Activated CD4-positive, alpha-beta T cell treated with anti-CD3 and anti-CD28 coated beads for 24 hours (primary cell): ENCODE measurements around the gene PLPPR3.
"Not testable (repeated sequence)": the region's sequence is repeated elsewhere in the genome, so short reads cannot be mapped to it uniquely, and the experiment has no call there.

Experiments used
- DNase-seq, 2 donors: peaks; one replicate each; pipeline ENCODE4 v3.0.0-alpha.2; 2020; ENCODE audit warnings: low read depth in 2 of 2

Gene PLPPR3

DNA sequence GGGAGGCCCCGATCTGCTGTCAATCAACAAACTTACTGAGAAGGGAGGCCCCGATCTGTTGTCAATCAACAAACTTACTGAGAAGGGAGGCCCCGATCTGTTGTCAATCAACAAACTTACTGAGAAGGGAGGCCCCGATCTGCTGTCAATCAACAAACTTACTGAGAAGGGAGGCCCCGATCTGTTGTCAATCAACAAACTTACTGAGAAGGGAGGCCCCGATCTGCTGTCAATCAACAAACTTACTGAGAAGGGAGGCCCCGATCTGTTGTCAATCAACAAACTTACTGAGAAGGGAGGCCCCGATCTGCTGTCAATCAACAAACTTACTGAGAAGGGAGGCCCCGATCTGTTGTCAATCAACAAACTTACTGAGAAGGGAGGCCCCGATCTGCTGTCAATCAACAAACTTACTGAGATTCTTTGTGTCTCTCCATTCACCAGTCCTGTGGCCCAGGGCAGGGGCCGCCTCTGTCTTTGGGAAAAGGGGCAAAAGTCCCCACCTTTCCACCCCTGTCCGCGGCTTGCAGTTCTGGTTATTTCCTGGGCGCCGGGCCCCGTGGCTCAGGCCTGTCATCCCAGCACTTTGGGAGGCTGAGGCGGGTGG lies 32.0 kb upstream of the PLPPR3 start:
- DNase-seq: not testable (repeated sequence)

DNA sequence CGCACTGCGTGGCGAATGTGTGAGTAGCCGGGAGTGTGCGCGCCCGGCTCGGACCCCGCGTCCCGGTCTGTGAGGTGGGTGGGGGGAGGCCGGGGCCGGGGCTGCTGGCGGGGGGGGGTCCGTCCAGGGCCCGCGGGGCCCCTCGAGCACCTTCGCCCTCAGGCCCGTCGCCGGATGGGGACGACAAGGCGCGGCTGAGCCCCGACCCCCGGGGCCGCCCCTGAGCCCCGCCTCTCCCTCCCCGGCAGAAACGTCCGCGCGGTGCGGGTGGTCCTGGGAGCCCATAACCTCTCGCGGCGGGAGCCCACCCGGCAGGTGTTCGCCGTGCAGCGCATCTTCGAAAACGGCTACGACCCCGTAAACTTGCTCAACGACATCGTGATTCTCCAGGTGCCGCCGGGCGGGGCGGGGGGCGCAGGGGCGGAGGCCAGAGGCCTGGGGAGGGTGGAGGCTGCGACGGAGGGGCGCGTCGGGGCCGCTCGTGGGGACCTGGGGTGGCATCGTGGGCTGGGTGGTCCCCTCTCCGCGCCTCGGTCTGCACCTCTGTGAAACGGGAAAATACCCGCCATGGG lies 31.3 kb upstream of the PLPPR3 start:
- DNase-seq: no peak

DNA sequence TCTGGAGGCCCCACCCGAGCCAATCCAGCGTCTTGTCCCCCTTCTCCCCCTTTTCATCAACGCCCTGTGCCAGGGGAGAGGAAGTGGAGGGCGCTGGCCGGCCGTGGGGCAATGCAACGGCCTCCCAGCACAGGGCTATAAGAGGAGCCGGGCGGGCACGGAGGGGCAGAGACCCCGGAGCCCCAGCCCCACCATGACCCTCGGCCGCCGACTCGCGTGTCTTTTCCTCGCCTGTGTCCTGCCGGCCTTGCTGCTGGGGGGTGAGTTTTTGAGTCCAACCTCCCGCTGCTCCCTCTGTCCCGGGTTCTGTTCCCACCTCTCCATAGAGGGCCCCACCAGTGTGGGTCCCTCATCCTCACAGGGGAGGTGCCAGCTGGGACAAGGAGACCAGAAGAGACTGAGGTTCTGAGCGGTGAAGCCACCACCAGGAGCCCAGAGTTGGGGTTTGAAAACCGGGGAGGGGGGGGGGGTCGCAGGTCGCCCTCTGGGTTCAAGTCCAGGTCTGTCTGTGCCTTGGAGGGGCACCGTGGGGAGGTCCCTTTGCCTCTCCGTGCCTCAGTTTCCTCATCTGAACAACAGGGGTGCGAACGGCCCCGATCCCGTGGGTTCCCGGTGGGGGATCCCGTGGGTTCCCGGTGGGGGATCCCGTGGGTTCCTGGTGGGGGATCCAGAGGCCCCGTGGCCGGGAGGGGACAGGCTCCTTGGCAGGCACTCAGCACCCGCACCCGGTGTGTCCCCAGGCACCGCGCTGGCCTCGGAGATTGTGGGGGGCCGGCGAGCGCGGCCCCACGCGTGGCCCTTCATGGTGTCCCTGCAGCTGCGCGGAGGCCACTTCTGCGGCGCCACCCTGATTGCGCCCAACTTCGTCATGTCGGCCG lies 30.6 kb upstream of the PLPPR3 start, which contains the start of gene ELANE:
ELANE (plus strand) TSS at position 168 of the 878 bp plus-strand sequence; CDS start at position 194, 26 bp downstream.
- no peak for DNase-seq

DNA sequence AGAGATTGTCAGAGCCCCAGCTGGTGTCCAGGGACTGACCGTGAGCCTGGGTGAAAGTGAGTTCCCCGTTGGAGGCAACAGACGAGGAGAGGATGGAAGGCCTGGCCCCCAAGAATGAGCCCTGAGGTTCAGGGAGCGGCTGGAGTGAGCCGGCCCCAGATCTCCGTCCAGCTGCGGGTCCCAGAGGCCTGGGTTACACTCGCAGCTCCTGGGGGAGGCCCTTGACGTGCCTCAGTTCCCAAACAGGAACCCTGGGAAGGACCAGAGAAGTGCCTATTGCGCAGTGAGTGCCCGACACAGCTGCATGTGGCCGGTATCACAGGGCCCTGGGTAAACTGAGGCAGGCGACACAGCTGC lies 29.2 kb upstream of the PLPPR3 start:
- no peak for DNase-seq

DNA sequence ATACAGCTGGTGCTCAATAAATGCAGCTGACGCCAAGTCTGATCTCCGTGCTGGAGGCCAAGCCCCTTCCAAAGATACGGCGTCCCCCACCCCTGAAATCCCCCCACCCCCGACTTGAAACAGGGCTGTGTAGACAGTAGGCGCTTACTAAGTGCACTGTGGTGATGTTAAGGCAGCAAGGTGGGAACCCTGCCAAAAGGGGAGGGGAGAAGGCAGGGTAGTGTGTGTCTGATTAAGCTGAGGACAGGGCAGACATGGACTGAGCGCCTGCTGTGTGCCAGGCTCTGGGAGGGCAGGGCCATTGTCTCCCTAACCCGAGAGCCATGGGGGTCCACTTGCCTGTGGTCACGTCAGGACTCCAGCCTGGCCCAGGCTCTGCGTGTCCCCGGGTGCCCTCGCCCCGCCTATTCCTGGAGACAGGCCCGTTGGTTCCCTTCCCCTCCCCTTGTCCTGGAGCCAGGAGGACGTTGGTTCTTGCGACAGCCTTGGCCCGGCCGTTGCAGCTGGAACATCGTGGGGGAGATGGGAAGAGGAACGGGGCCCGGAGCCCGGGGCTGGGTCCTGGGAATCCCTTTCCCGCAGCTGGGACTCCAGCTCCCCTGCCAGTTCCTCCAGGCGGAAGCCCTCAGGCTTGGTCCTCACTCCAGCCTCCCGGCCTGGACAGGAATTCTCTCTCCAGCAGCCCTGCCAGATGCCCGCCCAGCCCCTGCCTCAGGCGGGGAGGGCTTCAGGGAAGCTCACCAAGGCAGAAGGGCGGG lies 28.6 kb upstream of the PLPPR3 start:
- DNase-seq: no peak

DNA sequence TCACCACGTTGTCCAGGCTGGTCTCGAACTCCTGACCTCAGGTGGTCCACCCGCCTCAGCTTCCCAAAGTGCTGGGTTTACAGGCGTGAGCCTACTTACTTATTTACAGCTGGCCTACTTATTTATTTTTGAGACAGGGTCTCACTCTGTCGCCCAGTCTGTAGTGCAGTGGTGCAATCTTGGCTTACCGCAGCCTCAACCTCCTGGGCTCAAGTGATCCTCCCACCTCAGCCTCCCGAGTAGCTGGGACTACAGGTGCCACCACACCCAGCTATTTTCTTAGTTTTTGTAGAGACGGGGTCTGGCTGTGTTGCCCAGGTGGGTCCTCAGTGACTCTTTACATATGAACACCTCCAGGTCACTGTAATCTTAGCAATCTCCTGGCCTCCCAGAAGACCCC lies 27.4 kb upstream of the PLPPR3 start:
- DNase-seq: not testable (repeated sequence)

DNA sequence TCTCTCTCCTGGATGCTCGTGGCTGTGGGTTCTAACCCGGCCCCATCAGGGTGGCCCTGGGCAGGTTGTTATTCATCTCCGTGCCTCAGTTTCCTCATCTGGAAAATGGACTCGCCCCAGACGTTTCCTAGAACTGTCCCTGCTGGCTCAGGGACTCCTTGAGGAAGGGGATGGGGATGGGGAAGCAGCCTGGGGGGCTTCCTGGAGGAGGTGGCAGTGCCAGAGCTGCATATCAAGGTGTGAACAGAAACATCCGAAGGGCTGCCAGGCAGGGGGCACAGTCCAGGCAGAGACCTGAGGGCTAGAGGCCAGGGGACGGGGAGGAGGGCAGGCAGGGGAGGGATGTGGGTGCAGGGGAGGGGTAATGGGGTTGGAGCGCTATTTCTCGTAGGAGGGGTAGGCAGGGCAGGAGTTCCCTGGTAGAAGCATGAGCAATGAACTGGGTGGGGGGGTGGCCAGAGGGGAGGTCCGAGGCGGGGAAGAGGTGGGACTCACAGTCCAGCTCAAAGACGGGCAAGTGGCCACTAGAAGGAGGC lies 26.7 kb upstream of the PLPPR3 start:
- DNase-seq: no peak

DNA sequence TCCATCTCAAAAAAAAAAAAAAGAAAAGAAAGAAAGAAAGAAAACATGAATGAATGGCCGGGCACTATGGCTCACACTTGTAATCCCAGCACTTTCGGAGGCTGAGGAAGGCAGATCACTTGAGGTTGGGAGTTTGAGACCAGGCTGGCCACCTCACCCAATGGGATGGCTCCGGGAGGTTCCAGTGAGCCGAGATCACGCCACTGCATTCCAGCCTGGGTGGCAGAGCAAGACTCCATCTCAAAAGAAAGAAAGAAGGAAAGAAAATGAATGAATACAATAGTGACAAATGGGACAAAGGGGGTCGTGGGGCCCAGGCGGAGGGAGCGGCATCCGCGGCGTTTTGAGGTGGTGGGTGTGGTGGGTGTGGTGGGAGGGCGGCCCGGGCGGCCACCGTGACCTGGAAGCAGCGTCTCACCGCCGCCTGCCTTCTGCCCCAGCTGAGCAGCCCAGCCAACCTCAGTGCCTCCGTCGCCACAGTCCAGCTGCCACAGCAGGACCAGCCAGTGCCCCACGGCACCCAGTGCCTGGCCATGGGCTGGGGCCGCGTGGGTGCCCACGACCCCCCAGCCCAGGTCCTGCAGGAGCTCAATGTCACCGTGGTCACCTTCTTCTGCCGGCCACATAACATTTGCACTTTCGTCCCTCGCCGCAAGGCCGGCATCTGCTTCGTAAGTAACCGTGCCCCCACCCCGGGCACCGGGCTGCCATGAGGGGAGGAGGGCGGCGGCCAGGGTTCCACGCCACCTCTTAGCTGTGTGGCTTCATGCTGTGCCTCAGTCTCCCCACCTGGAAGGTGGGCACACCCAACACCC lies 24.2 kb upstream of the PLPPR3 start:
- DNase-seq: no peak

DNA sequence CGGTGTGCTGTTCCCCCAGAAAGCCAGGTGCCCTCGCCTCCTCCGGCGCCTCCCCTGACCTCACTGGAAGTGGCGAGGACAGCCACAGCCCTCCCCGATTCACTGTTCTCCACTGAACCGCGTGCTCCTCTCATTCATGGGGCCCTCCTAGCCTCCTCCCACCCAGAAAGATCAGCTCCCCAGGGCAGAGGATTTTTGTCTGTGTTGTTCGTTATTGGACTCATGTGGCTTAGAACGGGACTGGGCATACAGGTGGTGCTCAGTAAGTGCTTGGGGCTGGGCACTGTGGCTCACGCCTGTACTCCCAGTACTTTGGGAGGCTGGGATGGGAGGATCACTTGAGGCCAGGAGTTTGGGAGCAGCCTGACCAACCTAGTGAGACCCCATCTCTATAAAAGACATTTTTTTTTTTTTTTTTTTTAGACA lies 22.8 kb upstream of the PLPPR3 start:
- DNase-seq: no peak

DNA sequence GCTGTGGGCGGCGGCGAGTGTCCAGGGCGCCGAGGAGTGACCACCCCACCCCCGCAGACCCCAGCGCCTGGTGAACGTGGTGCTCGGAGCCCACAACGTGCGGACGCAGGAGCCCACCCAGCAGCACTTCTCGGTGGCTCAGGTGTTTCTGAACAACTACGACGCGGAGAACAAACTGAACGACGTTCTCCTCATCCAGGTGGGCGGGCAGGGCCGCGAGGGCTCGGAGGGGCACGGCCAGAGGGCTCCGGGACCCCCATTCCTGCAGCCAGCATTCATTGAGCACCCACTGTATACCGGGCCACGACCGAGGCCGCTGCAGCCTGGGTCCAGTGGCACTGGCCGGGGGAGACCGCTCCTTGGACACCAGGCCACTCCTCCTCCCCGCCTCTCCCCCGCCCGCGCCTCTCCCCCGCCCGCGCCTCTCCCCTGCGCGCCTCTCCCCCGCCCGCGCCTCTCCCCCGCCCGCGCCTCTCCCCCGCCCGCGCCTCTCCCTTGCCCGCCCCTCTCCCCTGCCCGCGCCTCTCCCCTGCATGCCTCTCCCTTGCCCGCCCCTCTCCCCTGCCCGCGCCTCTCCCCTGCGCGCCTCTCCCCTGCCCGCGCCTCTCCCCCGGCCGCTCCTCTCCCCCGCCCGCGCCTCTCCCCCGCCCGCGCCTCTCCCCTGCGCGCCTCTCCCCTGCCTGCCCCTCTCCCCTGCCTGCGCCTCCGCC lies 22.2 kb upstream of the PLPPR3 start:
- no peak for DNase-seq

DNA sequence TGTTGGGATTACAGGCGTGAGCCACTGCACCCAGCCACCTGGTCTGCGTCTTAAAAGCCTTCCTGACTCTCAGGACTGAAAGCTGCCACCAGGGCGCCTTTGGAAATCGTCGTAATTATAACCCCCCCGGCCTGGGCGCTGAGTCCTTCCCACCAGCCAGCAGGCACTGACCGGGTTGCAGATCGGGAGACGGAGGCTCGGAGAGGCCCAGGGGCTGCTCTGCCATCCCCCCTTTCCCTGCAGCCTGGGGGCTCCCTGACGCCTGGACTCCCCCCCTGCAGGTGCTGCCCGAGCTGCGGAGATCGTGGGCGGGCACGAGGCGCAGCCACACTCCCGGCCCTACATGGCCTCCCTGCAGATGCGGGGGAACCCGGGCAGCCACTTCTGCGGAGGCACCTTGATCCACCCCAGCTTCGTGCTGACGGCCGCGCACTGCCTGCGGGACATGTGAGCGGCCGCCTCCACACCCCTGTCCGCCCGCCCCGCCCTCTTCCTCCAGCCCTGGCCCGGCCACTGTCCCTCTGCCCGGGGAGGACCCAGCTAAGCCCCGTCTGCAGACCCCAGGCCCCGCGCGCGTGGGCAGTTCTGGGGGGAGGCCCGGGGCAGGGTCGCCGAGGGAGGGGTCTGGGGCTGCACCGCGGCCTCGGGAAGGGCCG lies 21.6 kb upstream of the PLPPR3 start:
- no peak for DNase-seq

DNA sequence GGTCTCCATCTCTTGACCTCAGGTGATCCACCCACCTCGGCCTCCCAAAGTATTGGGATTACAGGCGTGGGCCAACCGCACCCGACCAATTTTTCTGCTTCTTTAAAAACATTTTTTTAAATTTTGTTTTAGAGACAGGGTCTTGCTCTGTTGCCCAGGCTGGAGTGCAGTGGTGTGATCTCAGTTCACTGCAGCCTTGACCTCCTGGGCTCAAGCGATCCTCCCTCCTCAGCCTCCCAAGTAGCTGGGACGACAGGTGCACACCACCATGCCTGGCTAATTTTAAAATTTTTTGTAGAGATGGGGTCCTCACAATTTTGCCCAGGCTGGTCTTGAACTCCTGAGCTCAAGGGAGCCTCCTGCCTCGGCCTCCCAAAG lies 21.0 kb upstream of the PLPPR3 start:
- not testable (repeated sequence) for DNase-seq

DNA sequence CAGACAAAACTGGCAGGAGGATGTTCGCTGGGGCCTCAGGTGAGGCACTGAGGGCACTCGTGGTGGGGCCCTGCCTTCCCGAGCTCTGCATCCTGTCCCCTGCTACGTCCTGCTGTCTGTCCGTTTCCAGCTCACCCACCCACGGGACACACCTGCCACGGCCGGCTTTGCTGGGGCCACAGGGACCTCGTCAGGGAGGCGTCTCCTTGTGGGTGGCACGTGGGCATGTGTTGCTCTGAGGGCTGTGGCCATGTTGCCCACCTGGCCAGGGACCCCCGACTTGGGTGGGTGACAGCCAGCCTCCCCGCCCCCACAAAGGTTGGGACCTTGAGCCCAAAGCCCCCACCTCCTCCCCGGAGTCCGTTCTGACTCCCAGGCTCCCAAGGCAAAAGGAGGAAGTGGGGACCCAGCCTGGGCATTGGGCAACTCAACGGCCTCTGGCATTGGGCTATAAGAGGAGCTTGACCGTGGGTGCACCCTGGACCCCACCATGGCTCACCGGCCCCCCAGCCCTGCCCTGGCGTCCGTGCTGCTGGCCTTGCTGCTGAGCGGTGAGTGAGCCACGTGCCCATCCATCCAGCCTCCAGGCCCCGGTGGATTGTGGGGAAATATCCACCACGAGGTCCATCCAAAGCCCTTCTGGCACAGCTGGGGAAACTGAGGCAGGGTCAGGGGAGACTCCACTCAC lies 18.9 kb upstream of the PLPPR3 start, which contains the start of gene PRTN3:
PRTN3 (plus strand) TSS at position 481 of the 688 bp plus-strand sequence; CDS start at position 491, 10 bp downstream.
- no peak for DNase-seq

DNA sequence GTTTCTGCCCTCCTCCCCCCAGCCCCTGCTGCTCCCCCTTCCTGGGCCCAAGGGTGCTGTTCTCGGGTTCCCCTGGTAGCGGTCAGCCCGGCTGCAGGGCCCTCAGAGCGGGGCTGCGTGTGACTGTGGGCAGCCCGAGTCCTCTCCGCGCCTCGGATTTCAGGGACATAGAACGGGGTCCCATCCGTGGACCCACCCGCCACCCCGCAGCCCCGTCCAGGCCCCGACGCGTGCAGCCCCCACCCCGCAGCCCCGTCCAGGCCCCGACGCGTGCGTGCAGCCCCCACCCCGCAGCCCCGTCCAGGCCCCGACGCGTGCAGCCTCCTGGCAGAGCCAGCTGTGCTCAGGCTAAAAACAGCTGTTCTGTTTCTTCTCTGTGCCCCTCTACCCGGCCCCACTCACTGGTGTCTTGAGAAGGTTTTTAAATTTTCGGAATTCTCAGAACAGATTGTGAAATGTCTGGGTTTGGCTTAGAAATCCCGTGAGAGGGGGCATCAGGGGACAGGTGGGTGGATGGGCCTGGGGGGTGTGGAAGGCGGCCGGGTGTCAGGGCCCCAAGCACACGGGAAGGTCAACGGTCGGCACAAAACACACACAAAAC lies 13.6 kb upstream of the PLPPR3 start:
- no peak for DNase-seq

DNA sequence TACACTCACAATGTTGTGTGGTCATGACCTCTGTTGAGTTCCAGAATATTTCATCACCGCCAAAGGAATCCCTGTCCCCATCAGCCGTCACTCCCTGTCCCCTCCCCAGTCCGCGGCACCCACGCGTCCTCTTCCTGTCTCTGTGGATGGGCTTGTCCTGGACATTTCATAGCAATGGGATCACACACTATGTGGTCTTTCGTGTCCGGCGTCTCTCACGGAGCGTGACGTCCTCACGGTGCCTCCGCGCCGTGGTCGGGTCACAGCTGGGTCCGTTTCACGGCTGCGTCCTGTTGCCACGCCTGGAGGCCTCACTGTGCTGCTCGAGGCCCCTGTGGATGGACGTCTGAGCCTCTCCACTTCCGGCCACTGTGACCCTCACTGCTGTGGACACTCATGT lies 12.5 kb upstream of the PLPPR3 start:
- no peak for DNase-seq

DNA sequence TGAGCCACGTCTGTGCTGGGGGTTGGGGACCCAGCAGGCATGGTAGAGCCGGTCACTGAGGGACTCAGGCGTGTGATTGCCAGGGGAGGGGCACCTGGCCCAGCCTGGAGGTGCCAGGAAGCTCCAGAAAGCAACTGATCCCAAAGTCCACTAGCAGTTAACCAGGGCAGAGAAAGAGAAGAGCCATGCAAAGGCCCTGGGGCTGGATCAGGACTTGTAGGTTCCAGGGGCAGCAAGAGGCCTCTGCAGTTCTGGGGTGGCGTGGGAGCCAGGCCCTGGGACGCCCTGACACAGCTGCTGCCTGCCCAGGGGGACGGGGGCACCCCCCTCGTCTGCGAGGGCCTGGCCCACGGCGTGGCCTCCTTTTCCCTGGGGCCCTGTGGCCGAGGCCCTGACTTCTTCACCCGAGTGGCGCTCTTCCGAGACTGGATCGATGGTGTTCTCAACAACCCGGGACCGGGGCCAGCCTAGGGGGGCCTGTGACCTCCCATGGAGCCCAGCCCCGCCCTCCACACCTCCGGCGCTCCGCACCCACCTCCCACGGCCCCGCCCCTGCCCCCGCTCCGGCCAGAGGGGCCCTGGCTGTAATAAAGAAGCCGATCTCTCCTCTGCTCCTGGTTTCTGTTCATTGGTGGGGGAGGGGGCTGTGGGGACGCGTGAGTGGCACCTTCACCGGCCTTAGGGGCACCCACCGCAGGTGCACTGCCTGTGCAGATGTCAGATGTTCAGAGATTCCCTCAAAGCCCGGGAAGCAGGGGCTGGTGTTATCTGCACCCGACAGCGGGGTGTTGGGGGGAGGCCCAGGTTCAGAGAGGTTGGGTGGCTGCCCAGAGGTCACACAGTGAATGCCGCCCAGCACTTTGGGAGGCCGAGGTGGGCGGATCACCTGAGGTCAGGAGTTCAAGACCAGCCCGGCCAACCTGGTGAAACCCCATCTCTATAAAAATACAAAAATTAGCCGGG lies 9.9 kb upstream of the PLPPR3 start:
- DNase-seq: no peak

DNA sequence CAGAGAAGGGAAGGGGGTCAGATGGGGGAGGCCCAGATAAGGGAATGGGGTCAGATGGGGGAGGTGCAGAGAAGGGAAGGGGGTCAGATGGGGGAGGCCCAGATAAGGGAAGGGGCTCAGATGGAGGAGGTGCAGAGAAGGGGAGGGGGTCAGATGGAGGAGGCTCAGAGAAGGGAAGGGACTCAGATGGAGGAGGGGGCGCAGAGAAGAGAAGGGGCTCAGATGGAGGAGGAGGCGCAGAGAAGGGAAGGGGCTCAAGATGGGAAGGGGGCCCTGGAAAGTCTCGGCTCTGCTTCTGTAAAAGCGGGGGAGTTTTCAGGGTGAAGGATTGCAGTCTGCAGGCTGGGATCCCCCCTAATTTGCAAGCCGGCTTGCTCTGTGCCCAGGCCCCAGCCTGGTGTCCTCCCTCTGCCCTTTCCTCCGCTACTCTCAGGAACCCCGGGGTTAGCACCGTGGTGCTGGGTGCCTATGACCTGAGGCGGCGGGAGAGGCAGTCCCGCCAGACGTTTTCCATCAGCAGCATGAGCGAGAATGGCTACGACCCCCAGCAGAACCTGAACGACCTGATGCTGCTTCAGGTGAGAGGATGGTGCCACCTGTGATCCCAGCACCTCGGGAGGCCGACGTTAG lies 7.5 kb upstream of the PLPPR3 start:
- DNase-seq: no peak
